Mesendoderm (in vitro differentiated cells): ENCODE results near the gene RCBTB2.

Experiments
- DNase-seq: peaks from one replicate; pipeline ENCODE4 v3.0.0; 2013
- H2AK5ac ChIP-seq: 2 replicates; pipeline ENCODE4 v1.6.1; 2013; ENCODE audit warnings: low read length, inconsistent platforms
- H2BK120ac ChIP-seq: 2 replicates; pipeline ENCODE4 v1.6.1; 2013; ENCODE audit warnings: low read depth, mild to moderate bottlenecking, low read length, moderate library complexity, mixed read lengths
- H2BK15ac ChIP-seq: replicated peaks from 2 replicates; pipeline ENCODE4 v1.6.1; 2013; ENCODE audit warnings: low read depth, mild to moderate bottlenecking, moderate library complexity
- H2BK5ac ChIP-seq: 2 replicates; pipeline ENCODE4 v1.6.1; 2013; ENCODE audit warnings: low read length, inconsistent platforms
- H3K18ac ChIP-seq: 2 replicates; pipeline ENCODE4 v1.6.1; 2013; ENCODE audit warnings: mild to moderate bottlenecking, low read length, mixed read lengths
- H3K23ac ChIP-seq: one replicate; pipeline ENCODE4 v1.6.1; 2013; ENCODE audit warnings: low read length
- H3K27ac ChIP-seq: 2 replicates; pipeline ENCODE4 v1.5.1; 2013; ENCODE audit warnings: low read depth, mild to moderate bottlenecking, inconsistent platforms, low read length, moderate library complexity
- H3K27me3 ChIP-seq: 2 replicates; pipeline ENCODE4 v1.6.1; 2013; ENCODE audit warnings: low read length, control low read depth, mild to moderate bottlenecking, inconsistent platforms; ENCODE audit not compliant: insufficient read depth, poor library complexity
- H3K36me3 ChIP-seq: 2 replicates; pipeline ENCODE4 v1.6.1; 2013; ENCODE audit warnings: low read length, inconsistent platforms; ENCODE audit not compliant: control insufficient read depth, insufficient read depth
- H3K4ac ChIP-seq: one replicate; pipeline ENCODE4 v1.6.1; 2013; ENCODE audit warnings: low read depth, mild to moderate bottlenecking, low read length, moderate library complexity
- H3K4me1 ChIP-seq: 2 replicates; pipeline ENCODE4 v1.6.1; 2013; ENCODE audit warnings: low read depth, low read length, inconsistent platforms; ENCODE audit not compliant: control insufficient read depth
- H3K4me2 ChIP-seq: 2 replicates; pipeline ENCODE4 v1.6.1; 2013; ENCODE audit warnings: low read length
- H3K4me3 ChIP-seq: 2 replicates; pipeline ENCODE4 v1.5.1; 2013; ENCODE audit warnings: mild to moderate bottlenecking, low read length
- H3K56ac ChIP-seq: one replicate; pipeline ENCODE4 v1.6.1; 2013; ENCODE audit warnings: low read length
- H3K79me1 ChIP-seq: 2 replicates; pipeline ENCODE4 v1.6.1; 2013; ENCODE audit warnings: low read length, inconsistent platforms
- H3K79me2 ChIP-seq: 2 replicates; pipeline ENCODE4 v1.6.1; 2013; ENCODE audit warnings: mild to moderate bottlenecking, low read length; ENCODE audit not compliant: control insufficient read depth, insufficient read depth
- H3K9ac ChIP-seq: 2 replicates; pipeline ENCODE4 v1.6.1; 2013; ENCODE audit warnings: low read length, inconsistent platforms
- H4K5ac ChIP-seq: one replicate; pipeline ENCODE4 v1.6.1; 2013; ENCODE audit warnings: low read length
- H4K8ac ChIP-seq: one replicate; pipeline ENCODE4 v1.6.1; 2013; ENCODE audit warnings: low read depth, mild to moderate bottlenecking, control low read depth, low read length, moderate library complexity
- WGBS: extraction: QIAGEN DNeasy Blood & Tissue Kit; methylation state at CpG from one replicate; pipeline ENCODE4 v1.1.7; 2013; ENCODE audit warnings: low lambda C conversion rate, missing lambda C conversion rate; ENCODE audit not compliant: insufficient coverage; ENCODE audit errors: extremely low coverage; 5-methylcytosine and 5-hydroxymethylcytosine counted together

Gene RCBTB2

DNA sequence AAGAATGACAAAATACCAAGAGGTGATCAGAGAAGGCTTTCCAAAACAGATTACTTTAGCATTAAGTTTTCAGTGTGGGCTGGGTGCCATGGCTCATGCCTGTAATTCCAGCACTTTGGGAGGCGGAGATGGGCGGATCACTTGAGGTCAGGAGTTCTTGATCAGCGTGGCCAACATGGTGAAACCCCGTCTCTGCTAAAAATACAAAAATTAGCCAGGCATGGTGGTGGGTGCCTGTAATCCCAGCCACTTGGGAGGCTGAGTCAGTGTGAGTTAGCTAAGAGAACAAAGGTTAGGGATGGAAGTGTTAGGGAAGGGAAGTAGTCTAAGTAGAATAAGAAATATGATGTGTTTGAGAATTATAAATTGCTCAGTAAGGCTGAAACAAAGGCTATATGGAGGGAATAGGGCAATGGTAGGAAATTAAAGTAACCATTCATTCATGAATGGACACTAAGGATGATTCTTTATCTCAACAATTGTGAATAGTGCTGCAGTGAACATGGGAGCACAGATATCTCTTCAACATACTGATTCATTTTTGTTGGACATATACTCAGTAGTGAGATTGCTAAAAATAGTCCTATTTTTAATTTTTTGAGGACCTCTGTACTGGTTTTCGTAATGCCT lies 3.9 kb upstream of the RCBTB2 start:
- Histone ChIP-seq H3K79me2 (peaks cover 2% of the 10 kb centered on the region), H3K4ac (no peak overlapping the region), H3K4me2 (no peak overlapping the region), H3K4me3 (no peak overlapping the region), H3K79me1 (peaks cover 2% of the 10 kb centered on the region), H2BK5ac (no peak overlapping the region), H3K18ac (no peak overlapping the region), H3K56ac (no peak overlapping the region), H3K36me3 (no peaks in the 10 kb centered on the region), H2AK5ac (no peak overlapping the region), H3K27ac (no peak overlapping the region), H3K27me3 (no peaks in the 10 kb centered on the region), H2BK120ac (no peak overlapping the region), H3K4me1 (peaks cover 12% of the 10 kb centered on the region), H3K9ac (no peak overlapping the region), H2BK15ac (no peak overlapping the region), H4K5ac (no peak overlapping the region), H4K8ac (no peak overlapping the region), H3K23ac (no peak overlapping the region)
- no peak for DNase-seq
- WGBS, result no CpG with 5 or more reads among the region's 5 CpGs

DNA sequence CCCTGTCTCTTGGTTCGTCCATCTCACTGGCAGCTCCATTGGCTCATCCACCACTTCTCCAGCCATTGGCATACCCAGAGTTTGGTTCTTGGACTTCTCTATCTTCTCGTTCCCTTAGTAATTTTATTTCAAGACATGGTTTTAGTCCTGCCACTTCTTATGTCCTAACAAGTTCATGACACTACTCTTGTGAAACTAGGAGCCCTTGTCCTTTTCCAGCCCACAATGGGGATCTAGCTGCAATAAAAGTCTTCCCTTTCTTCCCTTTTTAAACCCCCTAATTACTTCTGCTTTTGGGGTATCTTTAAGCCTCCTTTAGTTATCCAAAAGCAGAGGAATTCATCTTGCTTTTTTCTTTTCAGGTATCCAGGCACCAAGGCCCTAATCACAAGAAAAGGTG lies 2.9 kb upstream of the RCBTB2 start:
- Histone ChIP-seq H3K4ac (no peak overlapping the region), H3K36me3 (no peaks in the 10 kb centered on the region), H3K79me1 (peaks cover 7% of the 10 kb centered on the region), H3K18ac (peak overlapping the region; percentile 30), H3K4me2 (no peak overlapping the region), H3K4me1 (peaks cover 17% of the 10 kb centered on the region), H3K56ac (no peak overlapping the region), H4K8ac (no peak overlapping the region), H3K79me2 (peaks cover 9% of the 10 kb centered on the region), H2BK5ac (no peak overlapping the region), H3K27ac (no peak overlapping the region), H3K27me3 (no peaks in the 10 kb centered on the region), H2BK120ac (no peak overlapping the region), H3K4me3 (no peak overlapping the region), H3K9ac (no peak overlapping the region), H4K5ac (no peak overlapping the region), H2BK15ac (no peak overlapping the region), H3K23ac (no peak overlapping the region), H2AK5ac (no peak overlapping the region)
- no CpG with 5 or more reads among the region's 2 CpGs for WGBS
- DNase-seq, result no peak

DNA sequence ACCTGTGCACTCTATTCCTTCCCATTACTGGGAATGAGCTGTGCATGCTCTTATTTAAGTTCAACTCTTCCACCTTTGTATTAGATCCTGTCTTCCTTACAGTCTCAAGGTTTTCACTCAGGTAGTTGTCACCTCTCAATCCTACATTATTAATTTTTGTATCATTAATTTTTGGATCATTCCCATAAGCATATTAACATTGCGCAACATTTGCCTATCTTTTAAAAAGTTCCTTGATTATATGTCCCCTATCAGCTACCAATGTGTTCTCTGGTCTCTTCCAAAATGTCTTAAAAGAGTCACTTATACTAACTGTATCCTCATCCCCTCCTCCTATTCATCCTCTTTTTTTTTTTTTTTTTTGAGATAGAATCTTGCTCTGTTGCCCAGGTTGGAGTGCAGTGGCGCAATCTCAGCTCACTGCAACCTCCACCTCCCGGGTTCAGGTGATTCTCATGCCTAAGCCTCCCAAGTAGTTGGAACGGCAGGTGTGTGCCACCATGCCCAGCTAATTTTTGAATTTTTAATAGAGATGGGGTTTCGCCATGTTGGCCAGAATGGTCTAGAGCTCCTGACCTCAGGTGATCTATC lies 2.1 kb upstream of the RCBTB2 start:
- no peak overlapping the region for H2BK5ac ChIP-seq
- no peak overlapping the region for H3K18ac ChIP-seq
- H2AK5ac ChIP-seq, result no peak overlapping the region
- H3K79me1 ChIP-seq, result peaks cover 7% of the 10 kb centered on the region
- no peak overlapping the region for H3K9ac ChIP-seq
- peaks cover 10% of the 10 kb centered on the region for H3K79me2 ChIP-seq
- H3K56ac ChIP-seq, result no peak overlapping the region
- no CpG with 5 or more reads among the region's 5 CpGs for WGBS
- no peak overlapping the region for H2BK15ac ChIP-seq
- H2BK120ac ChIP-seq, result no peak overlapping the region
- H3K4me3 ChIP-seq, result no peak overlapping the region
- H3K36me3 ChIP-seq, result no peaks in the 10 kb centered on the region
- DNase-seq, result no peak
- H3K4me1 ChIP-seq, result peaks cover 17% of the 10 kb centered on the region
- H3K27ac ChIP-seq, result no peak overlapping the region
- no peak overlapping the region for H4K5ac ChIP-seq
- no peak overlapping the region for H3K23ac ChIP-seq
- H3K4me2 ChIP-seq, result no peak overlapping the region
- H4K8ac ChIP-seq, result no peak overlapping the region
- no peak overlapping the region for H3K4ac ChIP-seq
- H3K27me3 ChIP-seq, result no peaks in the 10 kb centered on the region

DNA sequence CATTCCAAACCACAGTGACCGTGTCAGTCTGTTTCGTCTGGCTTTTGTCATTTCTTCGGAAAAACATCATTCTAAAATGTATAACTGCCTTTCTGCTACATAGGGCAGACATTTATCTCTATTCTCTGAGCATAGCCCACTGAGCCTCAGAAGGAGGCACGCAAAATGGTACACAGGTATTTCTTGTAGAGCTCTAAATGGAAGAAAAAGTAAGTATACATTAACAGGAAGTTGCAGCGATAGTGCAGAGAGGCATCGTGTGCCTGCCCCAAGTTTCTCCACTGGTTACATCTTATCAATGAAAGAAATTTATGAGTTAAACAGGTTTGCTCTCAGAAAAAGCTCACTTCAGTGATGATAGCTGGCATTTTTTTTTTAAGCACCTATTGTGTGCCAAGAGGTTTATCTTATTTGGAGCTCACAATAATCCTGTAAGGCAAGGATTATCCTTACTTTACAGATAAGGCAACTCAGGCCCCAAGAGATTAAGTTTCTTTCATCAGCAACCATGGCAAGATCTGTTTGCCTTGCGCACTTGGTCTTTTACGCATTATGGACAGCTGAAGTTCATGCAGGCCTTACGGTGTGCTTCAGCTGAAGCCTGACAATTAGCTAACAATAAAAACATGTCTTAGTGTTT lies 1.2 kb upstream of the RCBTB2 start:
- H3K18ac ChIP-seq, result peak overlapping the region; percentile 41
- H3K4me3 ChIP-seq, result no peak overlapping the region
- H3K23ac ChIP-seq, result no peak overlapping the region
- H3K27me3 ChIP-seq, result no peaks in the 10 kb centered on the region
- H2BK5ac ChIP-seq, result peak overlapping the region; percentile 23
- H4K8ac ChIP-seq, result no peak overlapping the region
- peak overlapping the region; percentile 36 for H3K27ac ChIP-seq
- H3K4me2 ChIP-seq, result no peak overlapping the region
- no peak overlapping the region for H2AK5ac ChIP-seq
- peaks cover 16% of the 10 kb centered on the region for H3K4me1 ChIP-seq
- H3K56ac ChIP-seq, result peak overlapping the region; percentile 99
- H3K79me1 ChIP-seq, result peaks cover 9% of the 10 kb centered on the region
- H3K79me2 ChIP-seq, result peaks cover 12% of the 10 kb centered on the region
- peak; percentile 82 for DNase-seq
- H3K9ac ChIP-seq, result peak overlapping the region; percentile 37
- no peak overlapping the region for H4K5ac ChIP-seq
- no peak overlapping the region for H3K4ac ChIP-seq
- H2BK120ac ChIP-seq, result no peak overlapping the region
- H3K36me3 ChIP-seq, result no peaks in the 10 kb centered on the region
- peak overlapping the region; percentile 25 for H2BK15ac ChIP-seq
- no CpG with 5 or more reads among the region's 9 CpGs for WGBS

DNA sequence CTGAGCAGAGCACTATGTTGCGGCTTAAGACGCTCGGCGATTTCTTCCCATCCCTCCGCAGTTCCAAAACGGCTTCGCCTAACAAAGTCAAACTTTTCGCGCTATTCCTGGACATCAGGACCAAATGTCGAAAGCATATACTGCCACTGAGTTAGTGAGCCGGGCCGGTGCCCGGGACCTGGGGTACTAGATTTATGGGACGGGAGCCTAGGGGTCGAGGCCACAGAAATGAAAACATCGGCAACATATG lies 699 bp downstream of the RCBTB2 start:
- Histone ChIP-seq H2BK120ac (no peak overlapping the region), H3K4me2 (peak overlapping the region; percentile 7), H3K27me3 (no peaks in the 10 kb centered on the region), H2BK5ac (peak overlapping the region; percentile 96), H4K5ac (peak overlapping the region; percentile 77), H2AK5ac (no peak overlapping the region), H3K9ac (peak overlapping the region; percentile 95), H3K56ac (peak overlapping the region; percentile 99), H3K4ac (peak overlapping the region; percentile 75), H3K79me1 (peaks cover 9% of the 10 kb centered on the region), H3K4me1 (peaks cover 14% of the 10 kb centered on the region), H3K23ac (no peak overlapping the region), H3K79me2 (peaks cover 12% of the 10 kb centered on the region), H3K18ac (peak overlapping the region; percentile 57), H2BK15ac (no peak overlapping the region), H4K8ac (no peak overlapping the region), H3K4me3 (peak overlapping the region; percentile 73), H3K27ac (no peak overlapping the region), H3K36me3 (no peaks in the 10 kb centered on the region)
- WGBS, result no CpG with 5 or more reads among the region's 16 CpGs
- DNase-seq, result no peak
